ENCODE results near the gene EPB41L4A. TPM values are rescaled to one million over a fixed set of nuclear protein-coding genes. Genes with fewer than 3 reads are reported as not detected.

The EPB41L4A gene
- total RNA-seq, 4 donors from 2014 or later, result 12.4 to 51.4 (median 23.0) TPM

- TF ChIP-seq CTCF (IDR thresholded peaks at IDR 0.05; ENCODE audit: low read depth), result no peak
Measured at GRCh38 chr5:112127861-112128260, 291.2 kb downstream of the EPB41L4A start.

- no peak for TF ChIP-seq CTCF (IDR thresholded peaks at IDR 0.05; ENCODE audit: low read depth)
Measured at GRCh38 chr5:112126982-112127381, 292.1 kb downstream of the EPB41L4A start.

GRCh38 chr5:112125903-112126302 is 293.2 kb downstream of the EPB41L4A start:
- no peak for TF ChIP-seq CTCF (IDR thresholded peaks at IDR 0.05; ENCODE audit: low read depth)

- no peak for TF ChIP-seq CTCF (IDR thresholded peaks at IDR 0.05; ENCODE audit: low read depth)
Measured at GRCh38 chr5:112124788-112125187, 294.3 kb downstream of the EPB41L4A start.

GRCh38 chr5:112123086-112123485 is 296.0 kb downstream of the EPB41L4A start:
- no peak for TF ChIP-seq CTCF (IDR thresholded peaks at IDR 0.05; ENCODE audit: low read depth)

- TF ChIP-seq CTCF (IDR thresholded peaks at IDR 0.05; ENCODE audit: low read depth), result no peak
Measured at GRCh38 chr5:112122353-112122752, 296.7 kb downstream of the EPB41L4A start.

- no peak for TF ChIP-seq CTCF (IDR thresholded peaks at IDR 0.05; ENCODE audit: low read depth)
Measured at GRCh38 chr5:112121258-112121657, 297.8 kb downstream of the EPB41L4A start.

Measured in subcutaneous adipose tissue (tissue), 4 donors.